GM12892 (cell line): ENCODE measurements around the gene EGFR.

Source experiments
- POLR2A ChIP-seq: IDR thresholded peaks from 2 replicates; pipeline ENCODE4 v1.6.1; 2011; ENCODE audit warnings: low read depth, low read length, control low read depth
- POLR2AphosphoS5 ChIP-seq: IDR thresholded peaks from 2 replicates; pipeline ENCODE4 v1.6.1; 2011; ENCODE audit warnings: low read depth, low read length, control low read depth
- TAF1 ChIP-seq: IDR thresholded peaks from 2 replicates; pipeline ENCODE4 v1.6.1; 2011; ENCODE audit warnings: low read depth, mild to moderate bottlenecking, control low read depth, low read length, borderline replicate concordance

- TF ChIP-seq POLR2A (no peak), POLR2AphosphoS5 (no peak), TAF1 (no peak)
Observed at GRCh38 chr7:55019691-55020465, 1.1 kb downstream of the EGFR start.
